HL-60 (cell line): ENCODE results near the gene OMA1.

Experiments used
- DNase-seq, 2 experiments: peaks; one replicate each; pipeline ENCODE4 v3.0.0-alpha.2; 2010 to 2020; ENCODE audit warnings: low read depth in 1 of 2, low spot score in 1 of 2
- H3K27ac ChIP-seq: fragments of 250-450 bp; sonication (Bioruptor Pico); replicated peaks from 2 replicates; pipeline ENCODE4 v1.5.1; 2020; ENCODE audit warnings: mild to moderate bottlenecking, moderate library complexity
- H3K27me3 ChIP-seq: fragments of 250-450 bp; sonication (Bioruptor Pico); 2 replicates; pipeline ENCODE4 v1.5.1; 2021; ENCODE audit warnings: mild to moderate bottlenecking, moderate library complexity; ENCODE audit not compliant: insufficient read depth, poor library complexity, severe bottlenecking
- H3K4me3 ChIP-seq: replicated peaks from 2 replicates; pipeline ENCODE4 v1.5.1; 2011; ENCODE audit warnings: mild to moderate bottlenecking, control low read depth, low read length; ENCODE audit not compliant: insufficient read depth
- GABPA ChIP-seq: IDR thresholded peaks from 2 replicates; pipeline ENCODE4 v1.6.1; 2012; ENCODE audit warnings: low read depth
- POLR2AphosphoS5 ChIP-seq: IDR thresholded peaks from 2 replicates; pipeline ENCODE4 v1.6.1; 2012; ENCODE audit warnings: low read depth
- SPI1 ChIP-seq: IDR thresholded peaks from 2 replicates; pipeline ENCODE4 v1.6.1; 2012; ENCODE audit warnings: low read depth, mild to moderate bottlenecking, borderline replicate concordance
- TF ChIP-seq, protein P1 (sequence below): IDR thresholded peaks from one replicate; pipeline ENCODE4 v1.5.1; 2011; ENCODE audit warnings: low read length, control low read depth, inconsistent platforms; ENCODE audit not compliant: insufficient read depth
- TF ChIP-seq, protein P2 (sequence below): IDR thresholded peaks from 2 replicates; pipeline ENCODE4 v1.6.1; 2012; ENCODE audit warnings: low read depth; ENCODE audit not compliant: insufficient replicate concordance

OMA1 gene

DNA sequence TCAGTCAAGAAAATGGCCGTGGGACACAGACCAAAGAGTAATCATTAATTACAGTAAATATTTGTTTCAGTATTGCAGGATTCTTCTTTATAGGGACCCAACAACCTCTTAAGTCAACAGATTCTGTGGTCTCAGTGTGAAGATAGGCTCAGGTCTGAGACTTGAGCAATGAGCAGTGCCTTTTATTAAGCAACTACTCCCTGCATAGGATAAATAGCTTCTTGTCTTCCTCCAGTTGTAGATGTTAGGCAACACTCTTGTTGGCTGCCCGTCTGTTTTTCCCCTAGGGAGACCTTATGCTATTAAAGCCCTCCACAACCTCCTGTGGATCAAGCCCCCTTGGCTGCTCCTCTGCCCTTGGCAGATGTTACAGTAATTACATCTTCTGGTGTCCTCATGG, 1.8 kb upstream of the OMA1 start:
- TF ChIP-seq SPI1 = no peak
- TF ChIP-seq, protein P1, sequence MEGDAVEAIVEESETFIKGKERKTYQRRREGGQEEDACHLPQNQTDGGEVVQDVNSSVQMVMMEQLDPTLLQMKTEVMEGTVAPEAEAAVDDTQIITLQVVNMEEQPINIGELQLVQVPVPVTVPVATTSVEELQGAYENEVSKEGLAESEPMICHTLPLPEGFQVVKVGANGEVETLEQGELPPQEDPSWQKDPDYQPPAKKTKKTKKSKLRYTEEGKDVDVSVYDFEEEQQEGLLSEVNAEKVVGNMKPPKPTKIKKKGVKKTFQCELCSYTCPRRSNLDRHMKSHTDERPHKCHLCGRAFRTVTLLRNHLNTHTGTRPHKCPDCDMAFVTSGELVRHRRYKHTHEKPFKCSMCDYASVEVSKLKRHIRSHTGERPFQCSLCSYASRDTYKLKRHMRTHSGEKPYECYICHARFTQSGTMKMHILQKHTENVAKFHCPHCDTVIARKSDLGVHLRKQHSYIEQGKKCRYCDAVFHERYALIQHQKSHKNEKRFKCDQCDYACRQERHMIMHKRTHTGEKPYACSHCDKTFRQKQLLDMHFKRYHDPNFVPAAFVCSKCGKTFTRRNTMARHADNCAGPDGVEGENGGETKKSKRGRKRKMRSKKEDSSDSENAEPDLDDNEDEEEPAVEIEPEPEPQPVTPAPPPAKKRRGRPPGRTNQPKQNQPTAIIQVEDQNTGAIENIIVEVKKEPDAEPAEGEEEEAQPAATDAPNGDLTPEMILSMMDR = no peak
- TF ChIP-seq GABPA = no peak
- TF ChIP-seq POLR2AphosphoS5 = no peak
- TF ChIP-seq, protein P2, sequence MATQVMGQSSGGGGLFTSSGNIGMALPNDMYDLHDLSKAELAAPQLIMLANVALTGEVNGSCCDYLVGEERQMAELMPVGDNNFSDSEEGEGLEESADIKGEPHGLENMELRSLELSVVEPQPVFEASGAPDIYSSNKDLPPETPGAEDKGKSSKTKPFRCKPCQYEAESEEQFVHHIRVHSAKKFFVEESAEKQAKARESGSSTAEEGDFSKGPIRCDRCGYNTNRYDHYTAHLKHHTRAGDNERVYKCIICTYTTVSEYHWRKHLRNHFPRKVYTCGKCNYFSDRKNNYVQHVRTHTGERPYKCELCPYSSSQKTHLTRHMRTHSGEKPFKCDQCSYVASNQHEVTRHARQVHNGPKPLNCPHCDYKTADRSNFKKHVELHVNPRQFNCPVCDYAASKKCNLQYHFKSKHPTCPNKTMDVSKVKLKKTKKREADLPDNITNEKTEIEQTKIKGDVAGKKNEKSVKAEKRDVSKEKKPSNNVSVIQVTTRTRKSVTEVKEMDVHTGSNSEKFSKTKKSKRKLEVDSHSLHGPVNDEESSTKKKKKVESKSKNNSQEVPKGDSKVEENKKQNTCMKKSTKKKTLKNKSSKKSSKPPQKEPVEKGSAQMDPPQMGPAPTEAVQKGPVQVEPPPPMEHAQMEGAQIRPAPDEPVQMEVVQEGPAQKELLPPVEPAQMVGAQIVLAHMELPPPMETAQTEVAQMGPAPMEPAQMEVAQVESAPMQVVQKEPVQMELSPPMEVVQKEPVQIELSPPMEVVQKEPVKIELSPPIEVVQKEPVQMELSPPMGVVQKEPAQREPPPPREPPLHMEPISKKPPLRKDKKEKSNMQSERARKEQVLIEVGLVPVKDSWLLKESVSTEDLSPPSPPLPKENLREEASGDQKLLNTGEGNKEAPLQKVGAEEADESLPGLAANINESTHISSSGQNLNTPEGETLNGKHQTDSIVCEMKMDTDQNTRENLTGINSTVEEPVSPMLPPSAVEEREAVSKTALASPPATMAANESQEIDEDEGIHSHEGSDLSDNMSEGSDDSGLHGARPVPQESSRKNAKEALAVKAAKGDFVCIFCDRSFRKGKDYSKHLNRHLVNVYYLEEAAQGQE = no peak
- peak; percentile 64 to 66 for DNase-seq
- 0 out of 2 replicates have a peak overlapping the region, but pooled peaks have one; percentile 17 for H3K27ac ChIP-seq

GRCh38 chr1:58545591-58546519, 671 bp downstream of the OMA1 start:
- no peaks in the 10 kb centered on the region for H3K27me3 ChIP-seq
- H3K27ac ChIP-seq = peak overlapping the region; percentile 87
- H3K4me3 ChIP-seq = peak overlapping the region; percentile 60
- peak; percentile 53 to 82 for DNase-seq
- TF ChIP-seq, protein P2 = no peak
- TF ChIP-seq, protein P1 = no peak
- TF ChIP-seq POLR2AphosphoS5 (no peak), GABPA (no peak), SPI1 (no peak)

More for the DNA sequence above, 1.8 kb upstream of the OMA1 start:
- H3K4me3 ChIP-seq = no peak overlapping the region
- H3K27me3 ChIP-seq = no peaks in the 10 kb centered on the region

- Histone ChIP-seq H3K4me3 (no peak overlapping the region), H3K27ac (no peak overlapping the region), H3K27me3 (no peaks in the 10 kb centered on the region)
- no peak for DNase-seq
- TF ChIP-seq, protein P1 = no peak
- TF ChIP-seq POLR2AphosphoS5 (no peak), GABPA (no peak), SPI1 (no peak)
- TF ChIP-seq, protein P2 = no peak
These were observed 3.3 kb downstream of the OMA1 start for GRCh38 chr1:58543260-58543659.
